Measurements from ENCODE around the gene TAF4.

Gene TAF4

GRCh38 chr20:62030834-62031434 is 34.7 kb downstream of the TAF4 start:
- DNase-seq (ENCODE audit: low read depth): no peak
- H3K4me3 ChIP-seq (ENCODE audit: control insufficient read depth, low read depth, low read length): no peak overlapping the region
- TF ChIP-seq, protein P1, sequence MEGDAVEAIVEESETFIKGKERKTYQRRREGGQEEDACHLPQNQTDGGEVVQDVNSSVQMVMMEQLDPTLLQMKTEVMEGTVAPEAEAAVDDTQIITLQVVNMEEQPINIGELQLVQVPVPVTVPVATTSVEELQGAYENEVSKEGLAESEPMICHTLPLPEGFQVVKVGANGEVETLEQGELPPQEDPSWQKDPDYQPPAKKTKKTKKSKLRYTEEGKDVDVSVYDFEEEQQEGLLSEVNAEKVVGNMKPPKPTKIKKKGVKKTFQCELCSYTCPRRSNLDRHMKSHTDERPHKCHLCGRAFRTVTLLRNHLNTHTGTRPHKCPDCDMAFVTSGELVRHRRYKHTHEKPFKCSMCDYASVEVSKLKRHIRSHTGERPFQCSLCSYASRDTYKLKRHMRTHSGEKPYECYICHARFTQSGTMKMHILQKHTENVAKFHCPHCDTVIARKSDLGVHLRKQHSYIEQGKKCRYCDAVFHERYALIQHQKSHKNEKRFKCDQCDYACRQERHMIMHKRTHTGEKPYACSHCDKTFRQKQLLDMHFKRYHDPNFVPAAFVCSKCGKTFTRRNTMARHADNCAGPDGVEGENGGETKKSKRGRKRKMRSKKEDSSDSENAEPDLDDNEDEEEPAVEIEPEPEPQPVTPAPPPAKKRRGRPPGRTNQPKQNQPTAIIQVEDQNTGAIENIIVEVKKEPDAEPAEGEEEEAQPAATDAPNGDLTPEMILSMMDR (IDR thresholded peaks at IDR 0.05; ENCODE audit: control insufficient read depth, insufficient read depth, low read depth, low read length, missing control alignments): no peak

DNA sequence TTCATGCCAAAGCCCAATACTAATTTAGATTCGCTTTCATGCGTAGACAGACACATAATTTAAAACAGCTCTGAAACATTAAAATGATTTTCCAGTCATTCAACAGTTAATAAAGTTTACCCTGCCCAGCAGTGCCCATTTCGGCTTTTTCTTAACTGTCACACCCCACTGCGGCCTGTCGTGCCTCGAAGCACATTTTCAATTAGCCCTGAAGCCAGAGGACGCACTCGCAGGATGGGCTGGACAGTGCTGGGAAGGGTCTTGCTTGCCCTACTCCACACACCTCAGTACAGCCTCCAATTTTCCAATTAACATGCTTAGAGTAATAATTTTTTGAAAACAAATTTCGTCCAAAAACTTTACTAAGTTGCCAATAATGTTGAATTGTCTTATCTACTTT is 35.3 kb downstream of the TAF4 start:
- TF ChIP-seq, protein P1 (IDR thresholded peaks at IDR 0.05; ENCODE audit: control insufficient read depth, insufficient read depth, low read depth, low read length, missing control alignments): no peak
- no peak for DNase-seq (ENCODE audit: low read depth)
- H3K4me3 ChIP-seq (ENCODE audit: control insufficient read depth, low read depth, low read length): no peak overlapping the region

GRCh38 chr20:62029949-62030348 is 35.7 kb downstream of the TAF4 start:
- no peak overlapping the region for H3K4me3 ChIP-seq (ENCODE audit: control insufficient read depth, low read depth, low read length)
- no peak for DNase-seq (ENCODE audit: low read depth)
- TF ChIP-seq, protein P1 (IDR thresholded peaks at IDR 0.05; ENCODE audit: control insufficient read depth, insufficient read depth, low read depth, low read length, missing control alignments): no peak

DNA sequence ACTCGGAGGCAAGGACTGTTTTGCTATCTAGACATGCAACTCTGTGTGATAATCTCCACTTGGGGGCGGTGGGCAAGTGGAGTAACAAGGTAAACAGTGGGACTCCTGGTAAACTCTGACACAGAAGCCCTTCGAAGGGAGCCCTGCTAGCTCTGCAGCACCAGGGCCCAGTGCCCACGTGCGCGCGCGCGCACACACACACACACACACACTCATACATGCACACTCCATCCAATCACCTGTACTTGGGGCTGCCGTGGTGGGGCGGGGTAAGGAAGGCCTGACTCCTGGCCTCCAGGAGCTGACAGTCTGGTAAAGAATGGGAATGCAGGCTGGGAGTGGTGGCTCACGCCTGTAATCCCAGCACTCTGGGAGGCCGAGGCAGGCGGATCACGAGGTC is 36.4 kb downstream of the TAF4 start:
- no peak for DNase-seq (ENCODE audit: low read depth)
- TF ChIP-seq, protein P1 (IDR thresholded peaks at IDR 0.05; ENCODE audit: control insufficient read depth, insufficient read depth, low read depth, low read length, missing control alignments): no peak
- no peak overlapping the region for H3K4me3 ChIP-seq (ENCODE audit: control insufficient read depth, low read depth, low read length)

DNA sequence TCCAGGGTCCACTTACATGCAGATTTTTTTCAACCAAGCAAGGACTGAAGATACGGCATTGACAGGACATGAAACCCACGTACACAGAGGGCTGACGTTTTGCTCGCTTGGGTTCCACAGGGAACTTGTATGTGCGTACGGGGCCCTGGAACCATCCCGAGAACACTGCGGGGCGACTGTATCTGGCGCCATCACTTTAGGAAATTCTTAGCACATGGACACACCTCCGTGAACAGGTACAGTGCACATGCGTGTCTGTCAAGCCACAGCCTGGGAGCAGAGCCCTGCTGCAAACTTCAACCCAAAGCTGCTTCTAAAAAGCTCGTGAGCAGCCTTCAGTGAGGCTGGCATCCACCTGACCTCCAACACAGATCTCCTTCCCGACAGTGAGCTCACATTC is 37.3 kb downstream of the TAF4 start:
- DNase-seq (ENCODE audit: low read depth): no peak
- H3K4me3 ChIP-seq (ENCODE audit: control insufficient read depth, low read depth, low read length): no peak overlapping the region
- TF ChIP-seq, protein P1 (IDR thresholded peaks at IDR 0.05; ENCODE audit: control insufficient read depth, insufficient read depth, low read depth, low read length, missing control alignments): no peak

GRCh38 chr20:62027698-62028321 is 37.9 kb downstream of the TAF4 start:
- TF ChIP-seq, protein P1 (IDR thresholded peaks at IDR 0.05; ENCODE audit: control insufficient read depth, insufficient read depth, low read depth, low read length, missing control alignments): no peak
- no peak for DNase-seq (ENCODE audit: low read depth)
- H3K4me3 ChIP-seq (ENCODE audit: control insufficient read depth, low read depth, low read length): no peak overlapping the region

Data from AG09309 (cell line).